ENCODE data around the gene TH. TPM values are rescaled to one million over a fixed set of nuclear protein-coding genes. Genes with fewer than 3 reads are reported as not detected.

The TH gene
- total and polyA plus RNA-seq, 2 of the 8 experiments (the other 6 are each of a cell fraction or from before 2014, with no cell fraction given) = 0.09 TPM; not detected in 1

GRCh38 chr11:2215230-2215560, 43.6 kb upstream of the TH start (continued):
- TF ChIP-seq SAP30 (IDR thresholded peaks at IDR 0.05; ENCODE audit: insufficient read depth, insufficient replicate concordance, low read length) (no peak), EP300 (IDR thresholded peaks at IDR 0.05; ENCODE audit: borderline replicate concordance in 1 of 2, low read depth in 2 of 2, low read length in 2 of 2) (no peak), POLR2A (IDR thresholded peaks at IDR 0.05; ENCODE audit: control extremely low read depth in 1 of 2, low read depth in 2 of 2, low read length in 2 of 2) (no peak)
